ENCODE measurements around the gene SKAP2. TPM values are rescaled to one million over a fixed set of nuclear protein-coding genes. Genes with fewer than 3 reads are reported as not detected.

The SKAP2 gene
- total RNA-seq, 1 experiment from 2014 or later, result 9.6 TPM

- no peak overlapping the region for H3K9ac ChIP-seq (ENCODE audit: low read length)
- H2AFZ ChIP-seq (ENCODE audit: low read length), result no peak overlapping the region
- no peak for ATAC-seq
- no peak for DNase-seq
- H3K4me2 ChIP-seq (ENCODE audit: low read length), result no peak overlapping the region
- CTCF ChIA-PET, result no interaction called here
- no peaks in the 10 kb centered on the region for H3F3A ChIP-seq (ENCODE audit: low read length, unreplicated experiment)
- no peak overlapping the region for H3K27ac ChIP-seq (ENCODE audit: low read length)
- no peaks in the 10 kb centered on the region for H3K9me2 ChIP-seq (replicated peaks; ENCODE audit: low read length)
- H3K36me3 ChIP-seq (ENCODE audit: low read depth, low read length), result no peaks in the 10 kb centered on the region
- intact Hi-C loops (cut with micrococcal nuclease), result no loop called here
- H4K20me1 ChIP-seq (ENCODE audit: low read length), result no peaks in the 10 kb centered on the region
- TF ChIP-seq EZH2 (IDR thresholded peaks at IDR 0.05; ENCODE audit: low read length, unreplicated experiment), result no peak
- no peak for TF ChIP-seq EZH2phosphoT487 (IDR thresholded peaks at IDR 0.05; ENCODE audit: borderline replicate concordance, low read length)
- no peak for TF ChIP-seq CTCF (conservative IDR thresholded peaks at IDR 0.05; ENCODE audit: low read depth, low read length)
- H3K4me1 ChIP-seq (ENCODE audit: insufficient read depth, low read length), result no peaks in the 10 kb centered on the region
- no peak overlapping the region for H3K4me3 ChIP-seq (ENCODE audit: low read length)
- BruUV-seq (replicated peaks), result no TSS peak
- POLR2A ChIA-PET (ENCODE audit: unreplicated experiment), result no interaction called here
- no peaks in the 10 kb centered on the region for H3K9me3 ChIP-seq (ENCODE audit: low read length)
- no peaks in the 10 kb centered on the region for H3K79me2 ChIP-seq (ENCODE audit: low read length)
- no peaks in the 10 kb centered on the region for H3K27me3 ChIP-seq (ENCODE audit: low read length)
Observed at GRCh38 chr7:26625286-26625685, 239.1 kb downstream of the SKAP2 start.

- no peak overlapping the region for H3K4me3 ChIP-seq (ENCODE audit: low read length)
- H4K20me1 ChIP-seq (ENCODE audit: low read length), result no peaks in the 10 kb centered on the region
- H2AFZ ChIP-seq (ENCODE audit: low read length), result no peak overlapping the region
- no peaks in the 10 kb centered on the region for H3K79me2 ChIP-seq (ENCODE audit: low read length)
- H3K4me1 ChIP-seq (ENCODE audit: insufficient read depth, low read length), result no peaks in the 10 kb centered on the region
- no peaks in the 10 kb centered on the region for H3F3A ChIP-seq (ENCODE audit: low read length, unreplicated experiment)
- no peak overlapping the region for H3K27ac ChIP-seq (ENCODE audit: low read length)
- DNase-seq (no peak), ATAC-seq (no peak)
- no peak overlapping the region for H3K4me2 ChIP-seq (ENCODE audit: low read length)
- intact Hi-C loops (cut with micrococcal nuclease), result no loop called here
- TF ChIP-seq CTCF (conservative IDR thresholded peaks at IDR 0.05; ENCODE audit: low read depth, low read length) (no peak), EZH2 (IDR thresholded peaks at IDR 0.05; ENCODE audit: low read length, unreplicated experiment) (no peak), EZH2phosphoT487 (IDR thresholded peaks at IDR 0.05; ENCODE audit: borderline replicate concordance, low read length) (no peak)
- H3K27me3 ChIP-seq (ENCODE audit: low read length), result no peaks in the 10 kb centered on the region
- CTCF ChIA-PET, result no interaction called here
- POLR2A ChIA-PET (ENCODE audit: unreplicated experiment), result no interaction called here
- H3K36me3 ChIP-seq (ENCODE audit: low read depth, low read length), result no peaks in the 10 kb centered on the region
- no peak overlapping the region for H3K9ac ChIP-seq (ENCODE audit: low read length)
- H3K9me2 ChIP-seq (replicated peaks; ENCODE audit: low read length), result no peaks in the 10 kb centered on the region
- no peaks in the 10 kb centered on the region for H3K9me3 ChIP-seq (ENCODE audit: low read length)
- no TSS peak for BruUV-seq (replicated peaks)
Observed at GRCh38 chr7:26624839-26625238, 239.6 kb downstream of the SKAP2 start.

GRCh38 chr7:26624431-26624830 lies 240.0 kb downstream of the SKAP2 start:
- Histone ChIP-seq H3K27me3 (ENCODE audit: low read length) (no peaks in the 10 kb centered on the region), H3F3A (ENCODE audit: low read length, unreplicated experiment) (no peaks in the 10 kb centered on the region), H3K79me2 (ENCODE audit: low read length) (no peaks in the 10 kb centered on the region), H3K4me2 (ENCODE audit: low read length) (no peak overlapping the region), H4K20me1 (ENCODE audit: low read length) (no peaks in the 10 kb centered on the region), H3K4me3 (ENCODE audit: low read length) (no peak overlapping the region), H3K9ac (ENCODE audit: low read length) (no peak overlapping the region), H3K4me1 (ENCODE audit: insufficient read depth, low read length) (no peaks in the 10 kb centered on the region), H2AFZ (ENCODE audit: low read length) (no peak overlapping the region), H3K9me2 (replicated peaks; ENCODE audit: low read length) (no peaks in the 10 kb centered on the region), H3K36me3 (ENCODE audit: low read depth, low read length) (no peaks in the 10 kb centered on the region), H3K9me3 (ENCODE audit: low read length) (no peaks in the 10 kb centered on the region), H3K27ac (ENCODE audit: low read length) (no peak overlapping the region)
- TF ChIP-seq EZH2 (IDR thresholded peaks at IDR 0.05; ENCODE audit: low read length, unreplicated experiment) (no peak), EZH2phosphoT487 (IDR thresholded peaks at IDR 0.05; ENCODE audit: borderline replicate concordance, low read length) (no peak), CTCF (conservative IDR thresholded peaks at IDR 0.05; ENCODE audit: low read depth, low read length) (no peak)
- ChIA-PET POLR2A (ENCODE audit: unreplicated experiment) (no interaction called here), CTCF (no interaction called here)
- intact Hi-C loops (cut with micrococcal nuclease), result no loop called here
- no TSS peak for BruUV-seq (replicated peaks)
- ATAC-seq (no peak), DNase-seq (no peak)
